ENCODE results near the gene PHF5A. TPM values are rescaled to one million over a fixed set of nuclear protein-coding genes. Genes with fewer than 3 reads are reported as not detected.

Gene PHF5A
- 39.5 TPM for polyA plus RNA-seq
- long read RNA-seq, donor 1, transcript PHF5A-201 (4 exons, 1,086 nt), result major isoform, 19 of 19 reads
- long read RNA-seq, donor 1, partial matches to known transcripts, result 0 of 19 reads
- long read RNA-seq, donor 1, other reads (novel, unspliced or antisense), result 0 of 19 reads
- long read RNA-seq, donor 2, transcript PHF5A-201 (4 exons, 1,086 nt), result major isoform, 34 of 35 reads
- long read RNA-seq, donor 2, partial matches to known transcripts, result 0 of 35 reads
- long read RNA-seq, donor 2, other reads (novel, unspliced or antisense), result 0 of 35 reads
- long read RNA-seq, donor 3, transcript PHF5A-201 (4 exons, 1,086 nt), result major isoform, 66 of 355 reads
- long read RNA-seq, donor 3, partial matches to known transcripts, result 243 of 355 reads
- long read RNA-seq, donor 3, other reads (novel, unspliced or antisense), result 44 of 355 reads
- long read RNA-seq, donor 4, partial matches to known transcripts, result 0 of 3 reads
- long read RNA-seq, donor 4, other reads (novel, unspliced or antisense), result 0 of 3 reads
- long read RNA-seq, donor 5, transcript PHF5A-201 (4 exons, 1,086 nt), result major isoform, 13 of 13 reads
- long read RNA-seq, donor 5, partial matches to known transcripts, result 0 of 13 reads
- long read RNA-seq, donor 5, other reads (novel, unspliced or antisense), result 0 of 13 reads
- long read RNA-seq, donor 6, transcript PHF5A-201 (4 exons, 1,086 nt), result major isoform, 33 of 33 reads
- long read RNA-seq, donor 6, partial matches to known transcripts, result 0 of 33 reads
- long read RNA-seq, donor 6, other reads (novel, unspliced or antisense), result 0 of 33 reads
- long read RNA-seq, donor 7, transcript PHF5A-201 (4 exons, 1,086 nt), result major isoform, 25 of 25 reads
- long read RNA-seq, donor 7, partial matches to known transcripts, result 0 of 25 reads
- long read RNA-seq, donor 7, other reads (novel, unspliced or antisense), result 0 of 25 reads
- long read RNA-seq, donor 8, transcript PHF5A-201 (4 exons, 1,086 nt), result major isoform, 46 of 46 reads
- long read RNA-seq, donor 8, partial matches to known transcripts, result 0 of 46 reads
- long read RNA-seq, donor 8, other reads (novel, unspliced or antisense), result 0 of 46 reads
- long read RNA-seq, donor 9, transcript PHF5A-201 (4 exons, 1,086 nt), result major isoform, 43 of 43 reads
- long read RNA-seq, donor 9, partial matches to known transcripts, result 0 of 43 reads
- long read RNA-seq, donor 9, other reads (novel, unspliced or antisense), result 0 of 43 reads
- long read RNA-seq, donor 10, transcript PHF5A-201 (4 exons, 1,086 nt), result major isoform, 44 of 44 reads
- long read RNA-seq, donor 10, partial matches to known transcripts, result 0 of 44 reads
- long read RNA-seq, donor 10, other reads (novel, unspliced or antisense), result 0 of 44 reads
- long read RNA-seq, donor 11, transcript PHF5A-201 (4 exons, 1,086 nt), result major isoform, 34 of 34 reads
- long read RNA-seq, donor 11, partial matches to known transcripts, result 0 of 34 reads
- long read RNA-seq, donor 11, other reads (novel, unspliced or antisense), result 0 of 34 reads

GRCh38 chr22:41468381-41469217 lies at the start of gene PHF5A, which contains the start of gene ACO2:
Gene PHF5A (minus strand): TSS chr22:41468692. CDS start chr22:41468653, 39 bp downstream.
Gene ACO2 (plus strand): TSS chr22:41469117. CDS start chr22:41469147, 30 bp downstream.
- peak within 1 kb of the TSS; percentile 94 for H3K4me3 ChIP-seq (ENCODE audit: low read length)
- H3K27ac ChIP-seq (ENCODE audit: low read length), result peak within 1 kb of the TSS; percentile 96
- peaks cover 43% of the 10 kb centered on the region for H3K36me3 ChIP-seq (ENCODE audit: control insufficient read depth, insufficient read depth, low read length)
- WGBS (ENCODE audit: insufficient coverage, low lambda C conversion rate), result no CpG with 5 or more reads among the region's 51 CpGs
- peaks cover 2% of the 10 kb centered on the region for H3K9me3 ChIP-seq (ENCODE audit: control insufficient read depth, low read depth, low read length)
- no peaks in the 10 kb centered on the region for H3K27me3 ChIP-seq (ENCODE audit: control insufficient read depth, insufficient read depth, low read length)
- peak; percentile 98 to 100 for DNase-seq
- peaks cover 30% of the 10 kb centered on the region for H3K4me1 ChIP-seq (ENCODE audit: control insufficient read depth, insufficient read depth, low read length)

- Histone ChIP-seq H3K36me3 (ENCODE audit: control insufficient read depth, insufficient read depth, low read length) (peaks cover 84% of the 10 kb centered on the region), H3K4me1 (ENCODE audit: control insufficient read depth, insufficient read depth, low read length) (peaks cover 11% of the 10 kb centered on the region), H3K27me3 (ENCODE audit: control insufficient read depth, insufficient read depth, low read length) (no peaks in the 10 kb centered on the region), H3K27ac (ENCODE audit: low read length) (no peak overlapping the region), H3K4me3 (ENCODE audit: low read length) (no peak overlapping the region), H3K9me3 (ENCODE audit: control insufficient read depth, low read depth, low read length) (no peaks in the 10 kb centered on the region)
- DNase-seq, result no peak
- no CpG with 5 or more reads among the region's 7 CpGs for WGBS (ENCODE audit: insufficient coverage, low lambda C conversion rate)
Observed at GRCh38 chr22:41518048-41518347, 49.5 kb upstream of the PHF5A start.

GRCh38 chr22:41517172-41518047 lies 48.9 kb upstream of the PHF5A start:
- Histone ChIP-seq H3K9me3 (ENCODE audit: control insufficient read depth, low read depth, low read length) (no peaks in the 10 kb centered on the region), H3K27me3 (ENCODE audit: control insufficient read depth, insufficient read depth, low read length) (no peaks in the 10 kb centered on the region), H3K27ac (ENCODE audit: low read length) (no peak overlapping the region), H3K36me3 (ENCODE audit: control insufficient read depth, insufficient read depth, low read length) (peaks cover 84% of the 10 kb centered on the region), H3K4me1 (ENCODE audit: control insufficient read depth, insufficient read depth, low read length) (peaks cover 14% of the 10 kb centered on the region), H3K4me3 (ENCODE audit: low read length) (no peak overlapping the region)
- WGBS (ENCODE audit: insufficient coverage, low lambda C conversion rate), result no CpG with 5 or more reads among the region's 22 CpGs
- DNase-seq, result peak; percentile 44 to 51

GRCh38 chr22:41516462-41516861 lies 48.0 kb upstream of the PHF5A start:
- peaks cover 90% of the 10 kb centered on the region for H3K36me3 ChIP-seq (ENCODE audit: control insufficient read depth, insufficient read depth, low read length)
- no peak overlapping the region for H3K4me3 ChIP-seq (ENCODE audit: low read length)
- peaks cover 14% of the 10 kb centered on the region for H3K4me1 ChIP-seq (ENCODE audit: control insufficient read depth, insufficient read depth, low read length)
- no peak overlapping the region for H3K27ac ChIP-seq (ENCODE audit: low read length)
- H3K9me3 ChIP-seq (ENCODE audit: control insufficient read depth, low read depth, low read length), result no peaks in the 10 kb centered on the region
- DNase-seq, result no peak
- no CpG with 5 or more reads among the region's 8 CpGs for whole genome bisulfite sequencing (ENCODE audit: insufficient coverage, low lambda C conversion rate)
- H3K27me3 ChIP-seq (ENCODE audit: control insufficient read depth, insufficient read depth, low read length), result no peaks in the 10 kb centered on the region

GRCh38 chr22:41513391-41513790 lies 44.9 kb upstream of the PHF5A start:
- no peak for DNase-seq
- peaks cover 14% of the 10 kb centered on the region for H3K4me1 ChIP-seq (ENCODE audit: control insufficient read depth, insufficient read depth, low read length)
- H3K9me3 ChIP-seq (ENCODE audit: control insufficient read depth, low read depth, low read length), result no peaks in the 10 kb centered on the region
- peaks cover 94% of the 10 kb centered on the region for H3K36me3 ChIP-seq (ENCODE audit: control insufficient read depth, insufficient read depth, low read length)
- no peaks in the 10 kb centered on the region for H3K27me3 ChIP-seq (ENCODE audit: control insufficient read depth, insufficient read depth, low read length)
- H3K27ac ChIP-seq (ENCODE audit: low read length), result peak overlapping the region; percentile 8
- WGBS (ENCODE audit: insufficient coverage, low lambda C conversion rate), result 80% methylated on average over 1 of the region's 5 CpGs
- no peak overlapping the region for H3K4me3 ChIP-seq (ENCODE audit: low read length)

GRCh38 chr22:41512421-41513194 lies 44.1 kb upstream of the PHF5A start:
- no CpG with 5 or more reads among the region's 17 CpGs for WGBS (ENCODE audit: insufficient coverage, low lambda C conversion rate)
- peaks cover 14% of the 10 kb centered on the region for H3K4me1 ChIP-seq (ENCODE audit: control insufficient read depth, insufficient read depth, low read length)
- H3K4me3 ChIP-seq (ENCODE audit: low read length), result no peak overlapping the region
- peaks cover 95% of the 10 kb centered on the region for H3K36me3 ChIP-seq (ENCODE audit: control insufficient read depth, insufficient read depth, low read length)
- peak overlapping the region; percentile 8 for H3K27ac ChIP-seq (ENCODE audit: low read length)
- no peak for DNase-seq
- H3K9me3 ChIP-seq (ENCODE audit: control insufficient read depth, low read depth, low read length), result no peaks in the 10 kb centered on the region
- no peaks in the 10 kb centered on the region for H3K27me3 ChIP-seq (ENCODE audit: control insufficient read depth, insufficient read depth, low read length)

GRCh38 chr22:41511521-41511968 lies 43.1 kb upstream of the PHF5A start:
- DNase-seq, result no peak
- H3K9me3 ChIP-seq (ENCODE audit: control insufficient read depth, low read depth, low read length), result no peaks in the 10 kb centered on the region
- WGBS (ENCODE audit: insufficient coverage, low lambda C conversion rate), result no CpG with 5 or more reads among the region's 2 CpGs
- no peaks in the 10 kb centered on the region for H3K27me3 ChIP-seq (ENCODE audit: control insufficient read depth, insufficient read depth, low read length)
- peaks cover 95% of the 10 kb centered on the region for H3K36me3 ChIP-seq (ENCODE audit: control insufficient read depth, insufficient read depth, low read length)
- peaks cover 9% of the 10 kb centered on the region for H3K4me1 ChIP-seq (ENCODE audit: control insufficient read depth, insufficient read depth, low read length)
- no peak overlapping the region for H3K27ac ChIP-seq (ENCODE audit: low read length)
- H3K4me3 ChIP-seq (ENCODE audit: low read length), result no peak overlapping the region

- H3K27me3 ChIP-seq (ENCODE audit: control insufficient read depth, insufficient read depth, low read length), result no peaks in the 10 kb centered on the region
- H3K36me3 ChIP-seq (ENCODE audit: control insufficient read depth, insufficient read depth, low read length), result peaks cover 87% of the 10 kb centered on the region
- peaks cover 9% of the 10 kb centered on the region for H3K4me1 ChIP-seq (ENCODE audit: control insufficient read depth, insufficient read depth, low read length)
- WGBS (ENCODE audit: insufficient coverage, low lambda C conversion rate), result no CpG with 5 or more reads among the region's 12 CpGs
- no peak for DNase-seq
- no peak overlapping the region for H3K27ac ChIP-seq (ENCODE audit: low read length)
- H3K4me3 ChIP-seq (ENCODE audit: low read length), result no peak overlapping the region
- H3K9me3 ChIP-seq (ENCODE audit: control insufficient read depth, low read depth, low read length), result no peaks in the 10 kb centered on the region
Observed at GRCh38 chr22:41508770-41509170, 40.3 kb upstream of the PHF5A start.

All from large intestine (tissue), 12 donors.